ENCODE results near the gene TTBK2.
"Not testable (repeated sequence)": the region's sequence is repeated elsewhere in the genome, so short reads cannot be mapped to it uniquely, and the experiment has no call there.

The TTBK2 gene

DNA sequence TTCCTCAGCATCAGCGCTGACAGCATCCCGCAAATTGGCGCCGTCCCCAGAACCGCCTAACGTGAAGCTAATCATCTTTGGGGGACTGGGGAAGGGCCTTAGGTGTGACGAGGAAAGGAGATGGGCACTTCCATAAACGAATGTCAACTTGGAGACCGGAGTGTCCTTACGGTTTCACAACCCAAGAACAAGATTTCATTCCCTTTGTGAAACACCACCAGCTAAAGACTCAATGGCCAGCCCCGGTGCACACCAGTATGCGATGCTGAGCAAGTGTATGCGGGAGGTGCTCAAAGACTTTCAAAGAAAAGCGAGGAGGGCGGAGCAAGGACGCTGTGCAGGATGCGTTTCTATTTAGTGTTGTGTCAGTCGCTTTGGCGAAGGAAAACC, 759 bp upstream of the TTBK2 start:
- Histone ChIP-seq H3K4me3 (ENCODE audit: low read length) (peak overlapping the region; percentile 77), H3K27me3 (ENCODE audit: insufficient read depth, low read length) (no peaks in the 10 kb centered on the region), H2AFZ (ENCODE audit: low read depth, low read length) (peak overlapping the region; percentile 97), H3K36me3 (ENCODE audit: insufficient read depth, low read length) (no peaks in the 10 kb centered on the region), H3K4me1 (ENCODE audit: insufficient read depth, low read length) (peaks cover 15% of the 10 kb centered on the region), H3K9me3 (ENCODE audit: low read length) (no peaks in the 10 kb centered on the region)

DNA sequence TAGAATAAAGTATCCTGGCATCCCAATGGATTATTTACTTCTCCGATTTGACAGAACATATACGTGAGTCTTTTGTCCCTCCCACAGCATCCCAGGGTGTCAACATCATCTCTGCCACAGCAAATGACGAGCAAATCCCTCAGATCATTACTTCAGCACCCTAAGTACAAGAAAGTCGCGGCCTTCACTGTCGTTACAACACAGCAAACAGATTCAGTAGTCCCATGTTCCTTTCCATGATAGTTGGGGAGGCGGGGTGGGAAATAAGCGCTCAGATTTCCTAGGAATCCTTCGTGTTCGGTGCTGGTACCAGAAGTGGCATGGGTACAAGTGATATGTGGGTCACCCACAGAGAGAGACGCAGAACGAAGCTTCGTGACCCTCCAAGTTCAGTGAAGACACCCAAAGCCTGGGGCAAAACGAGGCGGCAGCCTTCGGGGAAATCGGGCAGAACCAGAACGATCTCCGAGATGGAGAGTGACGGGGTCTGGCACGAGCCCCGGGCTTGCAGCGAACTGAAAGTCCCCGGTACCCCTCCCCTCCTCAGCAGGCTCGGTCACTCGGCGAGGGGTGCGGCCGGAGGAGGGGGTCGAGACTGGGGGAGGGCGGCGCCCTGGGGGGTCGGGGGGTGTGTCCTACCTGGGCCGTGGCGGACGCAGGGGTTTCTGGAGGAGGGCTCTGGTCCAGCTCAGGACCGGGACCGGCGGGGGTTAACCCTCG, 619 bp downstream of the TTBK2 start:
- Histone ChIP-seq H3K36me3 (ENCODE audit: insufficient read depth, low read length) (no peaks in the 10 kb centered on the region), H3K4me1 (ENCODE audit: insufficient read depth, low read length) (peaks cover 15% of the 10 kb centered on the region), H2AFZ (ENCODE audit: low read depth, low read length) (peak overlapping the region; percentile 79), H3K4me3 (ENCODE audit: low read length) (peak overlapping the region; percentile 77), H3K27me3 (ENCODE audit: insufficient read depth, low read length) (no peaks in the 10 kb centered on the region), H3K9me3 (ENCODE audit: low read length) (no peaks in the 10 kb centered on the region)

DNA sequence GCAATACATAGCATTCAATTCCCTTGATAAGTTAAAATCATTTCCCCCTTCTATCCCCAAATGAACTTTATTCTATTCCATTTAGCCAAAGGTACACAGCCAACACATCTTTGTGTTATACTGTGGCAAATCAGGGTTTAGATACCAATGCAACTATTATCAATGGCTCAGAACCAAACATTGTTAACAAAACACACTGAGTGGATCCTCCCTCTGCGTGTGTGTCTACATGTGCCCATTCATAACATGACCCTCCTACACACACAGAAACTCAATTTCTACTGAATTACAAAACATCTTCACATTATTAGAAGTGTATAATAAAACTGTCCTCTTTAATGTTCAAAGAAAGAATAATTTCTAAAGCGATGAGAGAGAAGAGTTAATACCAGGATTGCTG, 1.3 kb downstream of the TTBK2 start:
- peak overlapping the region; percentile 77 for H3K4me3 ChIP-seq (ENCODE audit: low read length)
- no peaks in the 10 kb centered on the region for H3K36me3 ChIP-seq (ENCODE audit: insufficient read depth, low read length)
- H2AFZ ChIP-seq (ENCODE audit: low read depth, low read length): peak overlapping the region; percentile 79
- no peaks in the 10 kb centered on the region for H3K9me3 ChIP-seq (ENCODE audit: low read length)
- H3K27me3 ChIP-seq (ENCODE audit: insufficient read depth, low read length): no peaks in the 10 kb centered on the region
- H3K4me1 ChIP-seq (ENCODE audit: insufficient read depth, low read length): peaks cover 15% of the 10 kb centered on the region

DNA sequence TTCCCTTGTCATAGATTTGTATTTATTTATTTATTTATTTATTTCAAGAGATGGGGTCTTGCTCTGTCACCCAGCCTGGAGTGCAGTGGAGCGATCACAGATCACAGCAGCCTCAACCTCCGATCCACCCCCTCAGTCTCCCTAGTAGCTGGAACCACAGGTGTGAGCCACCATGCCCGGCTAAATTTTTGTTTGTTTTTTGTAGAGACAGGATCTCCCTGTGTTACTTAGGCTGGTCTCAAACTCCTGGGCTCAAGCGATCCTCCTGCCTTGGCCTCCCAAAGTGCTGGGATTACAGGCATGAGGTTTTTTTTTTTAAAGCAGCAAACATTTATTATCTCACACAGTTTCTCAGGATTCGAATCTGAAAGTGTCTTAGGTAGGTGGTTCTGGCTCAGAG, 2.5 kb downstream of the TTBK2 start:
- Histone ChIP-seq H3K27me3 (ENCODE audit: insufficient read depth, low read length) (no peaks in the 10 kb centered on the region), H2AFZ (ENCODE audit: low read depth, low read length) (no peak overlapping the region), H3K9me3 (ENCODE audit: low read length) (no peaks in the 10 kb centered on the region), H3K4me1 (ENCODE audit: insufficient read depth, low read length) (peaks cover 15% of the 10 kb centered on the region), H3K36me3 (ENCODE audit: insufficient read depth, low read length) (no peaks in the 10 kb centered on the region), H3K4me3 (ENCODE audit: low read length) (no peak overlapping the region)

DNA sequence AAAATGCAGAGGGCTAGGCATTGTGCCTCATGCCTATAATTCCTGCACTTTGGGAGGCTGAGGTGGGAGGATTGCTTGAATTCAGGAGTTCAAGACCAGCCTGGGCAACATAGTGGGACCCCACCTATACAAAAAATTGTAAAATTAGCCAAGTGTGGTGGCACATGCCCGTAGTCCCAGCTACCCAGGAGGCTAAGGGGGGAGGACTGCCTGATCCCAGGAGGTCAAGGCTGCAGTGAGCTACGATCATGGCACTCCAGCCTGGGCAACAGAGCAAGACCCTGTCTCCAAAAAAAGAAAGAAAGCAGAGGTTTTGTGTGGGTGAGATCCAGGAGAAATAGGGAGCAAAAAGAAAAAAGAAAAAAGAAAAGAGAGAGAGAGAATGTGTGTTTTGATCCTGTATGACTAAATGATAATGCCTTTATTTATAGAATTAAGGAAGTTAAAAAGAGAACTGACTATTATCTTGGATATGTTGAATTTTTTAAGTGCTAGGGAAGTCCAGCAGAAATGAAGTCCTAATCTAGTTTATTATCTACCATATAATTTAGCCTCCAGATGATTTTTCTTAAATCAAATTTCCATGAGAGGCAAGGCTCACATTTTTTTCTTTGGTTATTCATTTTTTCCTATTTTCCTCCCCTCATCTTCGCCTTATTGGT, 4.8 kb downstream of the TTBK2 start:
- no peak overlapping the region for H2AFZ ChIP-seq (ENCODE audit: low read depth, low read length)
- H3K9me3 ChIP-seq (ENCODE audit: low read length): no peaks in the 10 kb centered on the region
- H3K36me3 ChIP-seq (ENCODE audit: insufficient read depth, low read length): no peaks in the 10 kb centered on the region
- H3K4me3 ChIP-seq (ENCODE audit: low read length): no peak overlapping the region
- peaks cover 6% of the 10 kb centered on the region for H3K4me1 ChIP-seq (ENCODE audit: insufficient read depth, low read length)
- no peaks in the 10 kb centered on the region for H3K27me3 ChIP-seq (ENCODE audit: insufficient read depth, low read length)

DNA sequence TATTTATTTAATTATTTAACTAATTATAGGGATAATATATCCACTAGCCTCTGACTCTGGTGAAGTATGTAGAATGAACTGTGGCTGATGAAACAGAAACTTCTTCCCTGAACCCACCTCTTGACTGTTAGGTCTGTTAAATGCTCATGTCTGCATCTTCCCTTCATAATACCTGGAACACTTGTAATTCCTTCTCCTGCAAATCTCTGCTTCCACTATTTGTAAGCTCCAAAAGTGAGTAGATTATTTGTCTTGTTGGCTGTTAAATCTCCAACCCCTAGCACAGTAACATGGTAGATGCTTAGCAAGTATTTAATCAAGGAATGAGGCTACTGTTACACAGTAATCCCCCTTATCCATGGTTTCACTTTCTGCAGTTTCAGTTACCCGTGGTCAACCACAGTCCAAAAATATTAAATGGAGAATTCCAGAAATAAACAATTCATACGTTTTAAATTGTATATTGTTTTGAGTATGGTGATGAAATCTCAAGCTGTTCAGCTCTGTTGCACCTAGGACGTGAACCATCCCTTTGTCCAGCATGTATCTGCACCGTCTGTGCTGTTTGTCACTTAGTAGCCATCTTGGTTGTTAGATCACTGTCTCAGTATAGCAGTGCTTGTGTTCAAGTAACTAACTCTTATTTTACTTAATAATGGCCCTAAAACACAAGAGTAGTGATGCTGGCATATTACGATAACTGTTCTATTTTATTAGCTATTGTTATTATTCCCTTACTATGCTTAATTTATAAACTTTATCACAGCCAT, 5.7 kb downstream of the TTBK2 start:
- H3K27me3 ChIP-seq (ENCODE audit: insufficient read depth, low read length): no peaks in the 10 kb centered on the region
- H3K9me3 ChIP-seq (ENCODE audit: low read length): no peaks in the 10 kb centered on the region
- no peak overlapping the region for H2AFZ ChIP-seq (ENCODE audit: low read depth, low read length)
- no peaks in the 10 kb centered on the region for H3K36me3 ChIP-seq (ENCODE audit: insufficient read depth, low read length)
- H3K4me1 ChIP-seq (ENCODE audit: insufficient read depth, low read length): peaks cover 6% of the 10 kb centered on the region
- H3K4me3 ChIP-seq (ENCODE audit: low read length): no peak overlapping the region

DNA sequence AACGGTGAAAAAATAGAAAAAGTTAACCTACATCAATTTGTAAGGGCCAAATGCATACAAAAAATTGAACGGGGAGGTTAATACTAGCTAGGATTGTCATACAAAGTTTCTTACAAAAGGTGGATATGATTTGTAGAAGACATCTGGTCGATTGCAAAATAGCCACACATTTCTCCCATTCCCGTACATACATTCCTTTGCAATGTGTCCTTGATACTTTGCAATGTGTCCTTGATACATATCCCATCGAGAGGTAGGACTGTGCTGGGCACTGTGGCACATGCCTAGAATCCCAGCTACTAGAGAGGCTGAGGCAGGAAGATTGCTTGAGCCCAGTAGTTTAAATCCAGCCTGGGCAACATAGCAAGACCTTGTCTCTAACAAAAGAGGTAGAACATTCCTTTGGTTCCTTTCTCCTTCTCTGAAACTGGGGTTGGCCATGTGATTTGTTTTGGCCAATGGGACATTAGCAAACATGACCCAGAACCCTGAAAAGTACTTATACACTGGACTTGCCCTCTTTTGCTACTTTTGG, 9.5 kb downstream of the TTBK2 start:
- H3K9me3 ChIP-seq (ENCODE audit: low read length): no peaks in the 10 kb centered on the region
- H3K27me3 ChIP-seq (ENCODE audit: insufficient read depth, low read length): no peaks in the 10 kb centered on the region
- H3K36me3 ChIP-seq (ENCODE audit: insufficient read depth, low read length): no peaks in the 10 kb centered on the region
- H3K4me1 ChIP-seq (ENCODE audit: insufficient read depth, low read length): no peaks in the 10 kb centered on the region
- no peak overlapping the region for H2AFZ ChIP-seq (ENCODE audit: low read depth, low read length)
- H3K4me3 ChIP-seq (ENCODE audit: low read length): no peak overlapping the region

DNA sequence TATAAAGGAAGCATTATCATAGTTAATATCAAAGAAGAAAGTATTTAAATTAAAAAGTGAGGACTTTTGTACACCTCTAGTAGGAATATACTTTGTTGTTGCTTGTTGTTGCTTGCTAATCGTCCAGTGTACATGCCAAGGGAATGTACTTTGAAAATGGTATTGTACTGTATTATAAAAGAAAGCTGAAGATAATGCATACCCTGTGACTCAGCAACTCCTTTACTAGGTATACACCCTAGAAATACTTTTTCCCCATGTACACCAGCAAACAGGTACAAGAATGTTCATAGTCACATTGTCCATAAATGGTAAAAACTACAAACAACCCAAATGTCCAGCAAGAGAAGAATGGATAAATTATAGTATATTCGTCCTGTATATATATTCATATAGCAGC, 12.0 kb downstream of the TTBK2 start:
- no peak overlapping the region for H2AFZ ChIP-seq (ENCODE audit: low read depth, low read length)
- H3K27me3 ChIP-seq (ENCODE audit: insufficient read depth, low read length): no peaks in the 10 kb centered on the region

DNA sequence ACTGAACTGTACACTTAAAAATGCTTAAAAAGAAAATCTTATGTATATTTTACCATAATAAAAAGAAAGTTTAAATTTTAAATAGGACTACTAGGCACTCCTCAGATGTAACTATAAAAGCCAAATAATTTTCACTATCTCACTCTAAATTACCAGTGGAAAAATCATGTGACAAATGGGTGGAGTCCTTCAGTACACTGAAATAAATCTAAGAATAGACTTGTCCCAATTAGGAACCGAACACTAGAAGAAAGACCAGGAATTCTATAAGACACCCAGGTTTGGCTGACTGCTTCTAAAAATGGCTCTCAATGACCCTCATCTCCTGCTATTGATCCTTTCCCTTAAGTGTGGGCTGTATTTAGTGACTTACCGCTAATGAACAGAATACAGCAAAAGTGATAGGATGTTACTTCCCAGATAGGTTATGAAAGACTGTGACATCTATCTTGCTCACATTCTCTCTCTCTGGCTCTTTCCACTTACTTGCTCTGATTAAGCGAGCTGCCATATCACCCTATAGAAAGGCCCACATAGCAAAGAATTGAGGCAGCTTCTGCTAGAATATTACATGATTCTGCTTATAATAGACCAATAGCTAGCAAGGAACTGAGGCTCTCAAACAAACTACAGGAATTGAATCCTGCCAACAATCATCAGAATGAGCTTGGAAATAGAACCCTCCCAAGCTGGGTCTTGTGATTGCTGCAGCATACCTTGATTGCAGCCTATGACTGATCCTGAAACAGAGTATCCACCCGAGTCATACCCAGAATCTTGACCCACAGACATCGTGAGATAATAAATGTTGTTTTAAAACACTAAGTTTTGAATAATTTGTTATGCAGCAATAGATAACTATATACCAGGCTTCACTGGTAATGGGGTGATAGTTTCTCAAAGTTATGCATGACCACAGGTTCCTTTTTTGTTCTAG, 16.9 kb downstream of the TTBK2 start:
- H2AFZ ChIP-seq (ENCODE audit: low read depth, low read length): no peak overlapping the region
- H3K27me3 ChIP-seq (ENCODE audit: insufficient read depth, low read length): no peaks in the 10 kb centered on the region
- H3K9me3 ChIP-seq (ENCODE audit: low read length): no peaks in the 10 kb centered on the region
- no peak overlapping the region for H3K4me3 ChIP-seq (ENCODE audit: low read length)
- H3K36me3 ChIP-seq (ENCODE audit: insufficient read depth, low read length): no peaks in the 10 kb centered on the region
- no peaks in the 10 kb centered on the region for H3K4me1 ChIP-seq (ENCODE audit: insufficient read depth, low read length)

More for the DNA sequence above, 12.0 kb downstream of the TTBK2 start:
- H3K36me3 ChIP-seq (ENCODE audit: insufficient read depth, low read length): no peaks in the 10 kb centered on the region
- no peak overlapping the region for H3K4me3 ChIP-seq (ENCODE audit: low read length)
- H3K9me3 ChIP-seq (ENCODE audit: low read length): no peaks in the 10 kb centered on the region
- H3K4me1 ChIP-seq (ENCODE audit: insufficient read depth, low read length): no peaks in the 10 kb centered on the region

DNA sequence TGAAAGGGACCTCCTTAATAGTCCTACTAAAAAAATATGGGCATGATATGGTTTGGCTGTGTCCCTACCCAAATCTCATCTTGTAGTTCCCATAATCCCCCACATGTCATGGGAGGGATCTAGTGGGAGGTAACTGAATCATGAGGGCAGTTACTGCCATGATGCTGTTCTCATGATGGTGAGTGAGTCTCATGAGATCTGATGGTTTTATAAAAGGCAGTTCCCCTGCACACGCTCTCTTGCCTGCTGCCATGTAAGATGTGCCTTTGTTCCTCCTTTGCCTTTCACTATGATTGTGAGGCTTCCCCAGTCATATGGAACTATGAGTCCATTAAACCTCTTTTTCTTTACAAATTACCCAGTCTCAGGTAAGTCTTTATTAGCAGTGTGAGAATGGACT, 26.7 kb downstream of the TTBK2 start:
- H3K4me1 ChIP-seq (ENCODE audit: insufficient read depth, low read length); H2AFZ ChIP-seq (ENCODE audit: low read depth, low read length): not testable (repeated sequence)

DNA sequence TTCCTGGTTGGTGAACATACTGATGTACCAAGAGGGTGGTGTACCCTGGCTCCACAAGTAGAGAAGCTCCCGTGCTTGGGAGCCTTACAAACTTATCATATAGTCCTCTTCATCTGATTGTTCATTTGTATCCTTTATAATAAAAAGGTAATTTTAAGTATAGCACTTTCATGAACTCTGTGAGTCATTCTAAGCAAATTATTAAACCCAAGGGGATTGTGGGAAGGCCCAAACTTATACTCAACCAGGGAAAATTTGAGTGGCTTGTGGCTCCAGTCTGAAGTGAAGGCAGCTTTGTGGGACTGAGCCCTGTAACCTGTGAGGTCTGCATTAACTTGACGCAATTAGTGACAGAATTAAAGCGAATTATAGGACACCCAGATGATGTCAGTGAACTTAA, 29.0 kb downstream of the TTBK2 start:
- Histone ChIP-seq H3K9me3 (ENCODE audit: low read length) (peaks cover 4% of the 10 kb centered on the region), H3K4me3 (ENCODE audit: low read length) (no peak overlapping the region), H3K36me3 (ENCODE audit: insufficient read depth, low read length) (no peaks in the 10 kb centered on the region), H2AFZ (ENCODE audit: low read depth, low read length) (no peak overlapping the region), H3K4me1 (ENCODE audit: insufficient read depth, low read length) (peaks cover 4% of the 10 kb centered on the region), H3K27me3 (ENCODE audit: insufficient read depth, low read length) (no peaks in the 10 kb centered on the region)

More for the DNA sequence above, 26.7 kb downstream of the TTBK2 start:
- not testable (repeated sequence) for H3K27me3 ChIP-seq (ENCODE audit: insufficient read depth, low read length); H3K4me3 ChIP-seq (ENCODE audit: low read length); H3K9me3 ChIP-seq (ENCODE audit: low read length); H3K36me3 ChIP-seq (ENCODE audit: insufficient read depth, low read length)

DNA sequence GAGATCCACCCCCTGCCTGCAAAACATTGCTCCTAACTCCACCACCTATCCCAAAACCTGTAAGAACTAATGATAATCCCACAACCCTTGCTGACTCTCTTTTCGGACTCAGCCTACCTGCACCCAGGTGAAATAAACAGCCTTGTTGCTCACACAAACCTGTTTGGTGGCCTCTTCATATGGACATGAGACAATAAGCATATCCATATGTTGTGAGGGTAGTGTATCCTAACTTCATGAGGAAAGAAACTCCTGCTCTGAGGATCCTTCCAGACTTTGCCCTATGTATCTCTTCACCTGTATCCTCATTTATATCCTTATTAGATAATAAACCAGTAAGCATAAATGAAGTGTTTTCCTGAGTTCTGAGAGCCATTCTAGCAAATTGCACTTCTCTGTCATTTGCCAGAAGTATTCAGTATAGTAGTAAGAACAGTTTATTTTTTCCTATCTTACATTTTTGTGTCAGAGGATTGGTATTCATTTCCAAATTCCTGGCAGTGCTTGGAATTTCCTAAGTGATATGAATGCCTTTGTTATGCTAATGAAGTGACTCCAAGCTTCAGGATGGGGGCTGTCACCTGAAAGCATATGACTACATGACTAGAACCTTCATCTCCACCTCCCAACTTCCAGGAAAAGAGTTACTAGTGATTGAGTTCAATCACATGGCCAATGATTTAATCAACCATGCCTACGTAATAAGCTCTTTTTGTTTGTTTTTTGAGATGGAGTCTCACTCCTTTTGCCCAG, 30.2 kb downstream of the TTBK2 start:
- H3K4me3 ChIP-seq (ENCODE audit: low read length): no peak overlapping the region
- H3K9me3 ChIP-seq (ENCODE audit: low read length): peaks cover 4% of the 10 kb centered on the region
- H3K4me1 ChIP-seq (ENCODE audit: insufficient read depth, low read length): peaks cover 4% of the 10 kb centered on the region
- H3K27me3 ChIP-seq (ENCODE audit: insufficient read depth, low read length): no peaks in the 10 kb centered on the region
- H3K36me3 ChIP-seq (ENCODE audit: insufficient read depth, low read length): no peaks in the 10 kb centered on the region
- H2AFZ ChIP-seq (ENCODE audit: low read depth, low read length): no peak overlapping the region
